G401 (cell line): Measurements from ENCODE around the gene ATP6V0C. TPM values are rescaled to one million over a fixed set of nuclear protein-coding genes. Genes with fewer than 3 reads are reported as not detected.
A peak's percentile ranks its signal among the peaks of the same experiment; 100 is the strongest.

Source experiments
- DNase-seq: peaks from one replicate; pipeline ENCODE4 v3.0.0-alpha.2; 2015; ENCODE audit warnings: low spot score
- in situ Hi-C: cut with HindIII; loops from 2 replicates; pipeline ENCODE4 v1.10.0; 2016; ENCODE audit warnings: low sequenced_read_pairs, mixed read lengths
- total RNA-seq: library from RNA; depleted of rRNA; stranded (reverse); fragments of >200 nt; shearing (Covaris generic); gene quantifications from 2 replicates; pipeline ENCODE4 v1.2.3, GENCODE V29; 2014

ATP6V0C gene
- total RNA-seq, 1 experiment from 2014 or later: 41.8 TPM

DNA sequence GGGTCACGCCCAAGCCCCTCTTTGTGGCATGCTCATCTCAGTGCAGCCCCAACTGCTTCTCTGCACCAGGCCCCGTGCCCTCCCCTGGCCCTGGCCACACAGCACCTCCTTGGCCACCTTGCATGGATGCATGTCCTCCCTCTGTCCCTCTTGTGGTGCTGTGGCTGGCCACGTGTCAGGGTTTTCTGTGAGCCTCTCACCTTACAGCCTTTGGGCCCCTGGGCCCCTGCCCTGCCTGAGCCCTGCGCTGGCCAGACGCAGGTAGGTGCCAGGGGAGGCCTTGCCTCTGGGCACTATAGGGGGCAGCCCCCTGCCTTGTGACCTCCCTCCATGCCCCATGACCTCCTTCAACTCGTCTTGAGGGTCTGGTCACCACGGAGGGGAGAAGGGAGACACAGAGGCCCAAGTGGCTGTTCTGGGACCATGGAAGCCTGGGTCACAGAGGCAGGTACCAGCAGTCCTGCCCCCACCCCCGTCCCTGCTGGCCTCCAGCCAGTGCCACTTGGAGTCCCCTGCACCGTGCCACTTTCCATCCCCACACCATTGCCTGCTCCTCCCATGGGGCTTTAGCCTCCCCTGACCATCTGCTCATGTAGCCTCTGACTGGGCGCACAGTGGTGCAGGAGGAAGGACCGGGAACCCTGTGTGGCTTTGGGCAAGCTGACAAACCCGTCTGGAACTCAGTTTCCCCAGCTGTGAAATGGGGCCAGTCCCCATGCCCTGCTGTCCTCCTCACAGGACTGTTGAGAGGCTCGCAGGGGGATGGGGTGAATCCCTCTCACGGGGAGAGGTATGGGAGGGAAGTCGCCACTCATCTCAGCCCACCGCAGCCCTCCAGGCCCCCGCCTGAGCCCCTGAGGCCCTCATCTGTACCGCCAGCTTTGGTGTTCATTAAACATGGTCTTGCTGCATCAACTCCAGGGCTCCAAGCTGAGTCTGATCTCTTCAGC is 11.5 kb upstream of the ATP6V0C start:
- in situ Hi-C loops: loop anchor here (25.0 kb wide), 1 partner anchor 340 kb away; the partner anchor contains the start of gene TRAF7
- no peak for DNase-seq

DNA sequence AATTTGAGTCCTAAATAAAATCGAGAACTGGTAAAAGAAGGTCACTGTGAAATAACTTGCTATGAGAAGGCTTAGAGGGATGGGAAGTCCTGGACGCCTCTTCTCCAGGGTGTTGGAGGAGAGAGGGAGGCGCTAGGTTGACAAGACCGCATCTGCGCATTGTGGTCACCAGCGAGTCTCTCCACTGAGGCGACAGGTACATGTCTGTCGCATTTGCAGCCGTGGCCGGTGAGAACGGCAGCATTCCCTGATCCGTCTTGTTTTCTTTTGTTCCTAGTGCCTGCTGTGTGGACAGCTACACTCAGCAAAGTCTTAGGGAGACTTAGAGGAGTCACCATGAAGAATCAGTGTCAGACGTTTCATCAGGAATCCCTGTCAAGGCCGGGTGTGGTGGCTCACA is 8.1 kb upstream of the ATP6V0C start:
- no peak for DNase-seq
- in situ Hi-C loops: loop anchor here (25.0 kb wide), 1 partner anchor 343 kb away; the partner anchor contains the start of gene TRAF7

DNA sequence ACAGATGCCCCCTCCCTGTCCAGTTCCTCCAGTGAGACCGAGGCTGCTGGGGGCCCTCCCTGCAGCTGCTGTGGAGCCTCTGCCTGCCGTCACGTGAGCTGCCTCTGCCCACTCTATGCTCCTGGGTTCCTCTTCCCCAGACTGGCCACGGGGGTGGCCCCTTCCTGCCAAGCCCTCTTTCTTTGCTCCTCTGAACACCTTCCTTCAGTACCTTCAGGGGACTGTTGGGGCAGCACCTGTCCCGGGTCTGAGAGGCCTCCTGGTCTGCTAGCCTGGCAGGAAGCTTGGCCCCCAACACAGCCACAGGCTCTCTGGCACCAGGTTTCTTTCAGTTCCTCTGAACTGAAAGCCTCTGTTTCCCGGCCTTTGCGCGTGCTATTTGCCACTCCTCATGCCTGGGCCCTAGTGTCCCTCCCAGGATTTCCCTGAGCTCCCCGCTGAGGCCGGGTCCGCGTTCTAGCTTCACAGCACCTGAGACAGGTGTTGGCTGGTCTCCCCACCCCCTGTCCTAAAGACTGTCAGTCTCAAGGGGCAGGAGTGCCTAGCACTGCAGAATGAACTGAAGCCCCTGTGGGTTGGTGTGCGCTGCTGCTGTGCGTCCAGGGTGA is 6.6 kb upstream of the ATP6V0C start:
- in situ Hi-C loops: loop anchor here (25.0 kb wide), 1 partner anchor 345 kb away; the partner anchor contains the start of gene TRAF7
- no peak for DNase-seq

DNA sequence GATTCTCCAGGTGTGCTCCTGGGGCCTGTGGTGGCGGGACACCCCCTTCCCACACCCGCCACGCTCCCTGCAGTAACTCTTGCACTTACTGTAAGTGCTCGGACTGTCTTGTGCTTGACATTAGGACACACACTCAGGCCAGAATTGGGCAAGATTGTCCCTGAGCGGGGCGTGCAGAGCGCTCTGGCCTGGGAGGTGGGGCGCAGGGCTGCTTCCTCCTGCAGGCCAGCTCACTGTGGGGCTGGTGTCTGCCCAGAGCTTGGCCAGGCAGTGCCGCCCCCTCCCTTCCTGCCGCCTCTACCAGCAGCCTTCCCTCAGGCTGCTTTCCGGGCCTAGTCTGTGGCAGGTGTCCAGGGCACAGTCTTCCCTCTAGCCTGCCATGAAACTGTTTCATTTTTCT is 6.1 kb upstream of the ATP6V0C start:
- no peak for DNase-seq
- in situ Hi-C loops: loop anchor here (25.0 kb wide), 1 partner anchor 345 kb away; the partner anchor contains the start of gene TRAF7

DNA sequence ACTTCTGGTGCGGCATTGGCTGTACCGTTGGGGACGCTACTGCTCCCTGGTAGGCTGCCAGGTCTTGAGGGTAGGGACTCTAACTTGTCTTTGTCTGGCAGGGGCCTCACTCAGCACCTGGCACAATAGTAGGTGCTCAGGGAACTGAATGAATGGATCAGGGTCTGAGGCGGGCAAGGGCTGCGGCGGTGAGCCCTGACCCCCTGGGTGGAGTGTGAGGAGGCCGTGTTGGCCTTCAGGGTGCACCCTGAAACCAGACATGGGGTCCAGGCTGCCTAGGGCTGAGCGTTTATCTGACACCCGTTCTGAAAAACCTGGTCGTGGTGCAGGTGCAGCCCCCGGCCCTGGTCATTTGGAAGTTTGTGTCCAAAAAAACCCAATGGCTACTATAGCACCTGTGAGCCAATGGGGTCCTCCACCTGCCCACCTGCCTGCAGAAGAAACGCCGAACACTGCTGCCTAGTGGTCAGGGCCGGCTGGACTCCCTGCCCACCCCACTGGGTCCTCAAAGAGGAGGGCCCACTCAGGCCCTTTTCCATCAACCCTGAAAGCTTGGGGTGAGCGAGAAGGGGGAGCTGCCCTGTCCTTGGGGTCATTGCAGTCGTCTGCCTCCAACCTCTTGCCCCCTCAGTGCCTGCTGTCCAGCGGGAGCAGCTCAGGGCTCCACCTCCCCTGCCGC is 4.9 kb upstream of the ATP6V0C start:
- no peak for DNase-seq
- in situ Hi-C loops: loop anchor here (25.0 kb wide), 1 partner anchor 347 kb away; the partner anchor contains the start of gene TRAF7

DNA sequence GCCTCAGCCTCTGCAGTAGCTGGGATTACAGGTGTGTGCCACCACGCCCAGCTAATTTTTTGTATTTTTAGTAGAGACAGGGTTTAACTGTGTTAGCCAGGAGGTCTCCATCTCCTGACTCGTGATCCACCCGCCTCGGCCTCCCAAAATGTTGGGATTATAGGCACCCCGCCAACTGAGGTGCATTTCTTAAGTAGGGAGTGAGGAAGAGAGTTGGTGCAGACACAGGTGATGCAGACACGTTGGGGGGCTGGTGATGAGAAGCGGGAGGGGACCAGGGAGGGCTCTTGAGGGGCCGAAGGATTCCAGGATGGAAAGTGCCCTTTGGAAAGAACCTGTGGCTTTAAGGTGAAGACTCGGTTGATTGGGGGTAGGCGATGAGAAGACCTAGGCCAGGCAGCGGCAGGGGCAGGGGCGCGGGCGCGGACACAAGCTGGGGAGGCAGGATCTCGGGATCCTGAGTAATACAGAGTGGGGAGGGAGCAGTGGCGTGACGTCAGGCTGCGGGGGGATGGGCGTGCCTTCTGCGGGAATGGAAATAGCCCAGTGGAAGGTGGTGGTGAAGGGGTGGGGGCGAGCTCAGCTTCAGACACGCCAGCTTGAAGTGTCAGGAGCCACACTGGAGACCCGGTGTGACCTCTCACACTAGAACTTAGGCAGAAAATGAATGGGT is 2.5 kb upstream of the ATP6V0C start:
- peak; percentile 72 for DNase-seq
- in situ Hi-C loops: loop anchor here (25.0 kb wide), 1 partner anchor 349 kb away; the partner anchor contains the start of gene TRAF7

DNA sequence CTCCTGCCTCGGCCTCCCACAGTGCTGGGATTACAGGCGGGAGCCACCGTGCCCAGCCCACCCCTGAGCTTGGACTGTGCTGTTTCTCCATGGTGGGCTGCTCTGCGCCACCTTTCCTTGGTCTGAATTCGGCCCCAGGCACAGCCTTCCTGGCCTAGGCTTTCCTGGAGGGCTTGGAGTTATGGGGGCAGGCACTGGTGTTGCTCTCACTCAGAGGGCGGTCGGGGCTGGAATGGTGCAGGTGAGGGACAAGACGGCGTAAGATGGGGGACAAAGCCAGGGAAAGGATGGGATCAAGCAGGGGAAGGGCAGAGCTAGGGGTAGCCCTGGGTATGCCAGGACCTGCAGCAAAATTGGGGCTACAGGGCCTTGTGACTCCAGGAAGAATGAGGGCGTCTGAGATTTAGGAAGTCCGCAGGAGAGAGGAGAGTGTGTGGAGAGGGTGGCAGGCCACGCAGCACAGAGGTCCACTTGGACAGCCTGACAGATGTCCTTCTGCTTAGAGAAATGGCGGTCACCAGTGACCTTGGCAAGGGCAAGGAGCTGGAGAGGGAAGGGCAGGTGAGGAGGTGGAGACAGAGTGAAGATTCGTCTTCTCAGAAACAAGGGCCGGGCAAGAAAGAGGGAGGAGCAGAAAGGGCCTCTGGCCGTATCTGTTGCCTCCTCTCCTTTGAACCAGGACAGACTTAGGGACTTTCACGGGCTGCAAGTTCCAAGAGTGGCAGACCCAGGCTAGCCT is 1.6 kb upstream of the ATP6V0C start:
- in situ Hi-C loops: loop anchor here (25.0 kb wide), 1 partner anchor 350 kb away; the partner anchor contains the start of gene TRAF7
- no peak for DNase-seq

DNA sequence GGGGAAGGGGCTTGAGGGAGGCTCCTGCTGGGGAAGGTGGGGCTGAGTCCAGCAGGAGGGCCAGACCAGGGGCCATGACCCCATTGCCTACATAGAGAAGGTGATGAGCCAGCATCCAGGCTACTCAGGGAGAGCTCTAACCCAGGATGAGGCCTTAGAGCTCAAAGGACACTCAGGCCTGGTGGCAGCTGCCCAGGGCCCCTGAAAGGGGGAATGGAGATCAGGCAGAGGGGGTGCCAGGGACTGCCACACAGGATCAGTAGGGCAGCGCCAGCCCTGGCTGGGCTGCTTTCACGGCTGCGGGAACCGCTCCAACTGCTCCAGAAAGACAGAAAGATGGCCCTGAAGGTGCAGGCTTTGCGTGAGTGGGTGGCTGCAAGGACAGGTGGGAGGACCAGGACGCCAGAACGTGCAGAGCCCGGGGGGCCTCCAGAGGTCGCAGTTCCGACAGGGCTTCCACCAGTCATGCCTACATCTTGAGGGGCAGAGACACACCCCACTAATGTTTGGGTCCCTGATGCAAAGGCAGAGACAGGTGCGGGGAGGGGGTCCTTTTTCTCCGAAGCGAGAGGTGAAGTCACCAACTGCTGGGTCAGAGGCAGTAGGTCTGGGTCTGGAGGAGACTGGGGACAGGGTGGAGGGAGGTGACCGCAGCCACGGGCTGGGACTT is 882 bp upstream of the ATP6V0C start:
- peak; percentile 50 for DNase-seq
- in situ Hi-C loops: loop anchor here (25.0 kb wide), 1 partner anchor 351 kb away; the partner anchor contains the start of gene TRAF7

DNA sequence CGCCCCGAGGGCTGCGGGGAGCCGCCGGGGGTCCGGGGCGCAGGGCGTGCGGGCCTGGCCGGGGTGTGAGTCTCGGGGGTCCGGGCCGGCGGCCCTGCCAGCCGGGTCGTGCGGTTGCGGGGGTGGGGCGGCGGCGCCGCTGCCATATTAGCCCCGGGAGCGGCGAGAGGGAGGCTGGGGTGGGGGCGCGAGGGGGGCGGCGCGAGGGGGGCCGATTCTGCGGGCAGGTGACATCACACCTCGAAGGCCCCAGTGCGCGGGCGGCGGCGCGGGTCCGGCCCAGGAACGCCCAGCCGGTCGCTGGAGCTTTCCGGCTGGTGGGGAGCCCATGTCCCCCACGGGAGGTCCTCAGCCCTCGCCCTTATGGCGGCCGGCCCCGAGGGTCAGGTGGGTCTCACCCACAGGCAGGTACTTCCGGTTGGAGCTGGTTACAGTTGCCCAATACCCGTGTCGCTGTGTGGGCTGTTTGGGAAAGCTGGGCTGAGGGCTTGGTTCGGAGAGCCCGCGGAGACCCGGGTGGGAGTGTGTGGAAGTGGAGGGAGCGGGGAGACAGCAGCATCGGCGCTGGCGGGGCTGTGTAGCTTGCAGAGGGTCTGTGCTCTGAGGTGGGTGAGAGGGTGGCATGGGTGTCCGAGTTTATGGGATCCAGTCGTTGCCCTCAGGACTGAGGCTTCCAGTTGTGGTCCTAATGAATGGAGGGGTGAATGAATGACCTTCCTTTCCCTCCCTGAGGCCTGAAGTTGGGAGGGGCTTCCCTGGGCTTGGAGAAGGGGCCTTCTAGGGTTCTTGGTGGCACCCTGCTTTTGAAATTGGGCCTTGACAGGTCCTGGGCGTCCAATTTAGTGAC is 804 bp downstream of the ATP6V0C start:
- in situ Hi-C loops: loop anchor here (25.0 kb wide), 1 partner anchor 352 kb away; the partner anchor contains the start of gene TRAF7
- no peak for DNase-seq

DNA sequence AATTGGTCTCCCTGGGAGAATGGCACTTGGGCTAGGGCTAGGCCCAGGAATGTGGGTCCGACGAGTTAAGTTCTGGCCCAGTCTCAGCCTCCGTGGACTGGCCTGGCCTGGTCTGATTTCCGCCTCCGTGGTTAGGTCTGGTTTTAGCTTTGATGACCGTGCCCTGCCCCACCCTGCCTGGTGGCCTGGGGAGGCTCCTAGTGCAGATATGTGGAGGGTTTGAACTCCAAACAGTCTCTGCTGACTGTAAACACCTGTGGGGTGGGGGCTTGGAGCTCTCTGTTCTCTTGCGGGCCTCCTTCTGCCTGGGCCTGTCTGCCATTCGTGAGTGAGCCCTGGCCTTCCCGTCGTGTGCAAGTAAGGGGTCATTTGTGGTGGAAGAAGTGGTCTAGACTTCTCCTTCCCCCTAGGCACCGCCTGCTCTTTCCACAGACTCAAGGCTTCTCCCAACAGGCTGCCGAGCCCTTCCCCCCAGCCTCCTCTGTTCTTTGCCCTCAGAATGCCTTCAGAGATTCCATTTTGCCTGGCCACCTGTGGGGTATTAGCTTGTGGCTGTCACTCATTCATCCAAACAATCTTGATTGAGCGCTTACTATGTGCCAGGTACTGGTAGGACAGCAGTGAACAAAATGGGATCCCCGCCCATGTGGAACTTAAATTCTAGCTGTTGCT is 1.6 kb downstream of the ATP6V0C start:
- in situ Hi-C loops: loop anchor here (25.0 kb wide), 1 partner anchor 353 kb away; the partner anchor contains the start of gene TRAF7
- DNase-seq: no peak

DNA sequence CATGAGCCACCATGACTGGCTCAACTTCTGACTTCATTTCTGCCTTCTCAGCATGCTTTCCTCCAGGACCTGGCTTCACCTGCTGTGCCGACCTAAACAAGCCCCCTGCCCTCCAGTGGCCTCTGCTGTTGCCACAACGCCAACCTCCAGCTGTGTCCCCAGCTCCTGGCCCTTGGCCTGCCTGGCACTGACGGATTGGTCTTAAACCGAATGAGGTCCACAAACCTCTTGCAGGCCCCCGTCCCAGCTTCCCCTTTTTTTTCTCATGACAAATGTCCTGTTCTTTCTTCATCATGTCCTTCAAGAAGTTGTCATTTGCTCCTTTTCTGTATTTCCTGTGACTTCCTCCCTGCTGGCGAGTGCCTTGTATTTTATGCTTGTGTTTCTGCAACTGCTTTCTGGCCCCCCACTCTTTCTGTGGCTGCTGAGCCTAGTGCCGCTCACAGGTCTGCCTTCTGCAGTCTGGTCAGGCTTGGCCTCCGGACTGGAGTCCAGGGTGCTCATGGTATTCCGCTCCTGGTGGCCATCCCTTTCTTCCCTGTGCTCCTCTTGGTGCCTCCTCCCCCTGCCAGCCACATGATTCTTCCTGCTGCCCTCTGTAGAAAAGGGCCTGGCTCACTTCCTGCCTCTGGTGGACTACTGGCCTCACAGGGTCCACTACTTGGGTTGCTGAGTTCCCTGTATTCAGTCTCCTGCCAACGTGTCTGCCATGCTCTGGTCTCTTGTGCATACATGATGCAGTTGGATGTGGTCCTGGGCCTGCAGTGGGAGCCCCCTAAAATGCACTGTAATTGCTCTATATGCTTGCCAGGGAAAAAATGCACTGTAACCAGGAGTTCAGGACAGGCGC is 2.9 kb downstream of the ATP6V0C start:
- no peak for DNase-seq
- in situ Hi-C loops: loop anchor here (25.0 kb wide), 1 partner anchor 354 kb away; the partner anchor contains the start of gene TRAF7

DNA sequence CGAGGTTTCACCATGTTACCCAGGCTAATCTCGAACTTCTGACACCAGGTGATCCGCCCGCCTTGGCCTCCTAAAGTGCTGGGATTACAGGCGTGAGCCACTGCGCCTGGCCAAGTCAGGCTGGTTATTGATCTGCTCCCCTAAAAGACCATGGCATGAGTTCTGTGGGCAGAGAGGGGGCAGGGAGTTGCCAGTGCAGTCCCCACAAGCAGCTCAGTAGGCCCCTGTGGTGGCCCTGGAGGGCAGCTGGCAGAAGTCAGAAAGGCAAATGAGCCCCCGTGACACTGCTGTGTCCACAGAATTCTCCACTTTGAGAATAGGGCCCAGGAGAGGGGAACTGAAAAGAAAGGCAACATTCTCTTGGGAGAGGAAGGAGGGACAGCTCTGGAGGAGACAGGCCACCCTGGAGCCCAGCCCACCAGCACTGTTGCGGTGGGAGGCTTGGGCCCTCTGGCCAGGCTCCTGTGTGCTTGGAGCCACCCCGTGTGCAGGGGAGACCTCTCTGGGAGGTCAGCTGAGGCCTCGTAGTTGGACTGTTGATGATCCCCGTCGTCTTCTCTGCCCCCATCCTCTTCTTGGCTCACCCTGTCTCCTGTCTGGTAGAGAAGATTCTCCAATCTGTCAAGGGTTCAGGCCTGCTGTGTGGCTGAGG is 4.3 kb downstream of the ATP6V0C start:
- no peak for DNase-seq
- in situ Hi-C loops: loop anchor here (25.0 kb wide), 1 partner anchor 356 kb away; the partner anchor contains the start of gene TRAF7

DNA sequence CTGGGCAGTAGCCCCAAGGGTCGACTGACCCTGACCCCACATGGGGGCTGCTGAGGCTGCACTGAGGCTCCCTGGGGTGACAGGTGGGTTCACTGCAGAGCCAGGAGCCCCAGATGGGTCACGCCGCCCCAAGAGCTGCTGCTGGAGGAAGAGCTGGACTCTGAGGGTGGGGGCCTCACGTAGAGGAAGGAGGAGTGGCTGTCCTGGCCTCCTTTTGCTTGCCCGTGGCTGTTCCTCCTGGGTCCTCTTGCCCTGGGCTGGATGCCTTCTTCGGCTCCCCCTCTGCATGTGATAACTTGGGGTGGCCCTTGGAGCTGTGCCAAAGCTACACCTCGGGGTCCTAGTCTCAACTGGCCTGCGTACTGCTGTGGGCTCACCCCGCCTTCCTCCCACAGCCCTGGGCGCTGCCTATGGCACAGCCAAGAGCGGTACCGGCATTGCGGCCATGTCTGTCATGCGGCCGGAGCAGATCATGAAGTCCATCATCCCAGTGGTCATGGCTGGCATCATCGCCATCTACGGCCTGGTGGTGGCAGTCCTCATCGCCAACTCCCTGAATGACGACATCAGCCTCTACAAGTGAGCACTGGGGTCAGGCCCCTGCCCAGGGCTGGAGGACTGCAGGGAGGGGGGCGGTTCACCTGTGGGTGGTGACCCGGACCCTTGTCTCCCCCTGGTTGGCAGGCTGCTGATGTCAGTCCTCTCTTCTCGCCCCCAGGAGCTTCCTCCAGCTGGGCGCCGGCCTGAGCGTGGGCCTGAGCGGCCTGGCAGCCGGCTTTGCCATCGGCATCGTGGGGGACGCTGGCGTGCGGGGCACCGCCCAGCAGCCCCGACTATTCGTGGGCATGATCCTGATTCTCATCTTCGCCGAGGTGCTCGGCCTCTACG is 5.3 kb downstream of the ATP6V0C start:
- DNase-seq: no peak
- in situ Hi-C loops: loop anchor here (25.0 kb wide), 1 partner anchor 357 kb away; the partner anchor contains the start of gene TRAF7

DNA sequence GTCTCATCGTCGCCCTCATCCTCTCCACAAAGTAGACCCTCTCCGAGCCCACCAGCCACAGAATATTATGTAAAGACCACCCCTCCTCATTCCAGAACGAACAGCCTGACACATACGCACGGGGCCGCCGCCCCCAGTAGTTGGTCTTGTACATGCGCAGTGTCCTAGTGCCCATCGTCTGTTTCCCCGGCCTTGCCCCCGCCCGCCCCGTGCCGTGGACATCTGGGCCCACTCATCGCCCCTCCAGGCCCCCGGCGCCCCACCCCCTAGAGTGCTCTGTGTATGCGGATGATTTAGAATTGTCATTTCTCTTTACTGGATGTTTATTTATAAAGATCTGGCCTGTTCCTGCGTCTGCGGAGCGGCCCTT is 5.9 kb downstream of the ATP6V0C start:
- DNase-seq: no peak
- in situ Hi-C loops: loop anchor here (25.0 kb wide), 1 partner anchor 357 kb away; the partner anchor contains the start of gene TRAF7
